Measurements from ENCODE around the gene FBRSL1.
"Not testable (repeated sequence)": the region's sequence is repeated elsewhere in the genome, so short reads cannot be mapped to it uniquely, and the experiment has no call there.

Gene FBRSL1

GRCh38 chr12:132489602-132490266 is at the start of gene FBRSL1:
TSS of gene FBRSL1 (plus strand) at chr12:132490151.
- peak; percentile 71 for DNase-seq

DNA sequence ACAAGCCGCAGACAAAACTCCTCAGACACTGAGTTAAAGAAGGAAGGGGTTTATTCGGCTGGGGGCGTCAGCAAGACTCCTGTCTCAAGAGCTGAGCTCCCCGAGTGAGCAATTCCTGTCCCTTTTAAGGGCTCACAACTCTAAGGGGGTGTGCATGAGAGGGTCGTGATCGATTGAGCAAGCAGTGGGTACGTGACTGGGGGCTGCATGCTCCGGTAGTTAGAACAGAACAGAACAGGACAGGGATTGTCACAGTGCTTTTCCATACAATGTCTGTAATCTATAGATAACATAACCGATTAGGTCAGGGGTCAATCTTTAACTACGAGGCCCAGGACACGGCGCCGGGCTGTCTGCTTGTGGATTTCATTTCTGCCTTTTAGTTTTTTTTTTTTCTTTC is 49.5 kb upstream of the FBRSL1 start:
- not testable (repeated sequence) for DNase-seq

GRCh38 chr12:132441871-132442863 is 47.8 kb upstream of the FBRSL1 start:
- no peak for DNase-seq

- no peak for DNase-seq
Observed at GRCh38 chr12:132443091-132443490, 46.9 kb upstream of the FBRSL1 start.

DNA sequence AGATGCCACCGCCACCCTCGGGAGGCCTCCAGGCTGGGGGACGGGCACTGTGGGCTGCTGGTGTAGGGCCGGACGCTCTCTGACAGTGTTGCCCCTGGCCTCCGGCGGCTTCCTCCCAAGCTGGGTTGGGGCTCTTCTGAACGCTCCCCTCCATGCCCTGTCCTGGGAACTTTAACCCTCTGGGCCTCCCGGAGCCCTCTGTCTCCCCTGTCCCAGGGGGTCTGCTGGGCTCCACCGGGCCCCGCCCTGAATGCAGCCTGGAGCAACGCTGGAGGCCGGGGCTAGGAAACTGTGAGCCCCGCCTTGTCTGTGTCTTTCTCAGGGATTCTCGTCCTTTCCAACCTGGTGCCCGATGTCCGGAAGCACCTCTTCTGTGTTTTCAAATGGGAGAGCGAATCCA is 45.7 kb upstream of the FBRSL1 start:
- no peak for DNase-seq

GRCh38 chr12:132444957-132445883 is 44.7 kb upstream of the FBRSL1 start:
- DNase-seq: peak; percentile 65

DNA sequence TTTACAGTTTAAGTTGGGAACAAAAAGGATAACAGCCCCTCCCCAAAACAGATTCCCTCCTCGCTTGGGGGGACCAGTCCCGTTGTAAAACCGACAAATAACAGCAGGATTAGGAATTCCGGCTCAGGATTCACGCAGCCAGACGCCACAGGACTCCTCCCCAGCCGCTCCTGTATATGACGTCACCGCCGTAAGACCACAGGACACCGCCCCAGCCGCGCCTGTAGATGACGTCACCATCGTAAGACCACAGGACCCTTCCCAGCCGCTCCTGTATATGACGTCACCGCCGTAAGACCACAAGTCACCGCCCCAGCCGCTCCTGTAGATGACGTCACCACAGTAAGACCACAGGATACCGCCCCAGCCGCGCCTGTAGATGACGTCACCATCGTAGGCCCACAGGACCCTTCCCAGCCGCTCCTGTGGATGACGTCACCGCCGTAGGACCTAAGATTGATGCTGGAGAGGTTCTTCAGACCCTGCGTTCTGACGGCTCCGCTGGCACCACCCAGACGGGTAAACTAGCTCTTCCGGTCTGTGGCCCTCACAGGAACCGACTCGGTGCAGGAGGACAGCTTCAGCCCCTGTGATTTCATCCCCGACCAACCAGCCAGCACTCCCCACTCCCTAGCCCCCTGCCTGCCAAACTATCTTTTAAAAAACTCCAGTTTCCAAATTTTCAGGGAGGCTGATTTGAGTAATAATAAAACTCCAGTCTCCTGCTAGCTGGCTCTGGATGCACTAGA is 43.9 kb upstream of the FBRSL1 start:
- no peak for DNase-seq

DNA sequence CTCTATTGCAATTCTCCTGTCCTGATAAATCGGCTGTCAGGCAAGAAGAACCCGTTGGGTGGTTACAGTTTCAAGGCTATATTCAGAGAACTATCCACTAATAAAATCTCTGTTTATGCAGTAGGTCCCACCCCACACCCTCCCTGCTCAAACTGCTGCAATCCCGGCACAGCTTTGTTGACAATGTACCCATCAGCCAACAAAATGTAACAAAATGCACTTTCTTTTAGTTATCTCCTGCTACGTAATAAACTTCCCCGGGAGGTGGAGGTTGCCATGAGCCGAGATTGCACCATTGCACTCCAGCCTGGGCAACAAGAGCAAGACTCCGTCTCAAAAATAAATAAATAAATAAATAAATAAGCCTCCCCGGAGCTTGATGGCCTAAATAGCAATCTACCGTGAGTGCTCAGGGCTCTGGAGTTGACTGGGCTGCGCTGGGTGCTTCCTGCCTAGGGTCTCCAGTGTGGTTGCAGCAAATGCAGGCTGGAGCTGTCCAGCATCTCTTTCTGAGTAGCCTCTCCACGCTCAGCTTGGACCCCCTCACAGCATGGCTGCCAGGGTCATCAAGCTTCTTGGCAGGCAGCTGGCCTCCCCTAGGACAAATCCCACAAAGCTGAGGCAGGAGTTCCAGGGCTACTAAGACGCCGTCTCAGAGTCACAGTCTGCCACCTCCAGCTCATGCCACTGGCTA is 43.2 kb upstream of the FBRSL1 start:
- DNase-seq: no peak

DNA sequence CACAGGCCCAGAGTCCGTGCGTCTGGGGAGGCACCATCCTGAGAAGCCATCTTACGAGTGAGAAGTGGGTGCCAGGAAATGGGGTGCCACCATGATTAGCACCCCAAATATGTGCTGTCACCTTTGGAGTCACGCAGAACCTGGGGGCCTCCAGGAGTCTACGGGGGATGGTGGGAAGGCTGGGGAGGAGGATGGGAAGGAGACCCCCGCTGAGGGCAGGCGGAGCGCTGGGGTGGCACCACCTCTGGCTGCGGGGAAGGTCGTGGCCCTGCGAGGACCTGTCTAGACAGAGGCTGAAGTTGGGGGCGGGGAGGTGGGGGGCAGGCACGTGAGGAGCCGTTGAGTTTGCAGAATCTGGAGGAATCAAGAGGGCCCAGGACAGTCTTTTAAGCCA is 42.6 kb upstream of the FBRSL1 start:
- no peak for DNase-seq

DNA sequence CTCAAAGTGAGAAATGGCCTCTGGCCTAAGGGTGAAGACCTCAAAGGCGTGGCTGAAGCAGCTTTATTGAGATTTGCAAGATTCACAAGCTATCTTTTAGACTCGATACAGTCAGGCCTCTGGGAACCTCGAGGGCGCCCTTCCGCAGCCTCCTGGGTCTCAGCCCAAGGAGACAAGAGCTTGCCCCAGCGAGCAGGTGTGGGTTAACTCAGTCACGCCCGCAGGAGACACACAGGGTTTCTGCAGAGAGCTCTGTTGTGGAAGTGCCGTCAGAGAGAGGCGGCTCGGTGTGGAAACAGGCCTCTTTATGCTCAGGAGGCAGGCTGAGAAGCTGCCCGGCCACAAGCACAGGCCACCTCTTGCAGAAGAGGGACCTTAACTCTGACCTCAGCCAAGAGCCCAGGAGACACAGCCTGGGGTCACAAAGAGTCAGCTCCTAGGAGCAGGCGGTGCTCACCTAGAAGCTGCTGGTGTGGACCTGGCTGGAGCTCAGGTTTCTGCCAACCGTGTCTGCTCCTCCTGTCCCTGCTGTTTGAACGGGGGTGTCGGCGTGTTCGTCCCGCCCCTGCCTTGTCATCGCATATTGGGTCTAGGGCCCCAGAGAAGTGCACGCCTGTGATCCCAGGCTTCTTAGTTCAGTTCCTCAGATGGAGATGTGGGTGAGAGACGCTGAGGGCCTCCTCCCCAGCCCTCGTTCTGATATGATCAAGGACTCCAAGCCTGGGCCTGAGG is 42.1 kb upstream of the FBRSL1 start:
- DNase-seq: no peak

- DNase-seq: no peak
Observed at GRCh38 chr12:132448463-132448820, 41.5 kb upstream of the FBRSL1 start.

GRCh38 chr12:132449565-132450417 is 40.2 kb upstream of the FBRSL1 start:
- DNase-seq: no peak

DNA sequence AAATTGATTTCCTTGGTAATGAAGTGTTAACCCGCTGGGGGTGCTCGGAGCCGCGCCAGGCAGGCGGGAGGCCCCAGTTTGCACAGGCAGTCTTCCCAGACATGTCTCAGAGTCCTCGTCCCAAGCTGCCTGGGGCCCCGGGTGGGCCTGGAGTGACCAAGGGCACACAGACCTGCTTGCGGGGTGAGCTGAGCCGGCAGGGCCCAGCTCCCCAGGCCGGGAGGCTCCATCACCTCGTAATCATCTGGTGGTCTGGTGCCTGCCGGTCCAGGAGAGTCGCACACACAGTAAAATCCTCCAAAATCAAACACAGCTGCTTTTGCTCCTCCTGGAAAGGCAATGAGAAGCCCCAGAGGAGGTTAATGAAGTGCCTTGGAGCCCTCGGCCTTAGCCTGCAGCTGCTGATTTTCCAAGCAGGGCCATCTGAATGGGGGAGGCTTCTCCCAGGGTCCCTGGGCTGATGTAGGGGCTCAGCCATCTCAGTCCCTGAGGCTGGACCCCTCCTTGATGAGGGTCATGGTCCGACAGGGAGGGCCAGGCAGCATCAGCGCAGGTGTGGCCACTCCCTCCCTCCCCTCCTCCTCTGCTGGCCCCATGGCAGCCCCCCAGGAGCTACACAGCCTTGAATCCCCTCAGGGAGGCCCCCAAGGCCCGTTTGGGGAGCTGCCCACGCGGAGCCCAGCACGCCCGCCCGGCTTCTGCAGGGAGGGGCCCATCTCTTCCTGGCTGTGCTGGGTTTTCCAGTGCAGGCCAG is 39.4 kb upstream of the FBRSL1 start:
- DNase-seq: peak; percentile 82

GRCh38 chr12:132451172-132451835 is 38.6 kb upstream of the FBRSL1 start:
- DNase-seq: no peak

DNA sequence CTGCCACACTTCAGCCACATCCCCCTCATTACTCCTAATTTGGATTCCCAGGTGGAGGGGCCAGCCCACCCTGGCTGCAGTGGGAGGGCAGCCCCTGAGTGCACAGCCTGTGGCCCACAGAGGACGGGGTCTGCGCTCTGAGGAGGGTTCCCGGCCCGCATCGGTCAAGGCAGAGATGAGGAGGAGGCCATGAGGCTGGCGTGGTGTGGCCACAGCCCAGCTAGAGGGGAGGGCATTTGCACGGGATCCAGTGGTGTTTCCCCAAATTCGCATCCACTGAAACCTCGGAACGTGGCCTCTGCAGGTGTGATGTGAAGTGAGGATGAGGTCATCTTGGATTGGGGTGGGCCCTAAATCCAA is 38.1 kb upstream of the FBRSL1 start:
- DNase-seq: no peak

GRCh38 chr12:132452596-132453350 is 37.2 kb upstream of the FBRSL1 start:
- no peak for DNase-seq

- peak; percentile 60 for DNase-seq
Observed at GRCh38 chr12:132453361-132454192, 36.4 kb upstream of the FBRSL1 start.

Data from retina (tissue), 1 donor.